Urinary bladder (tissue), 4 donors: ENCODE results near the gene FAM163A. TPM values are rescaled to one million over a fixed set of nuclear protein-coding genes. Genes with fewer than 3 reads are reported as not detected.

Experiments used
- DNase-seq: peaks from one replicate; pipeline ENCODE4 v3.0.0-alpha.2; 2015; ENCODE audit errors: extremely low spot score
- H3K27ac ChIP-seq: one replicate; pipeline ENCODE4 v1.5.1; 2013; ENCODE audit warnings: low read depth, mild to moderate bottlenecking, moderate library complexity
- H3K36me3 ChIP-seq: one replicate; pipeline ENCODE4 v1.6.1; 2013; ENCODE audit warnings: mild to moderate bottlenecking, moderate library complexity; ENCODE audit not compliant: insufficient read depth
- H3K4me1 ChIP-seq: one replicate; pipeline ENCODE4 v1.6.1; 2013; ENCODE audit warnings: mild to moderate bottlenecking, moderate library complexity; ENCODE audit not compliant: insufficient read depth
- H3K4me3 ChIP-seq: one replicate; pipeline ENCODE4 v1.5.1; 2013; ENCODE audit warnings: low read depth, low read length
- WGBS: extraction: QIAGEN DNeasy Blood & Tissue Kit; methylation state at CpG from one replicate; pipeline ENCODE4 v1.1.7; 2013; 5-methylcytosine and 5-hydroxymethylcytosine counted together
- polyA plus RNA-seq: library from polyadenylated mRNA; stranded (reverse); fragments of 200-250 nt; gene quantifications from one replicate; pipeline ENCODE4 v1.2.3, GENCODE V29; 2013
- total RNA-seq: library from RNA; depleted of rRNA; stranded (reverse); fragments of >200 nt; gene quantifications from one replicate; pipeline ENCODE4 v1.2.3, GENCODE V29; 2014
- donor health status: healthy with polysubstance abuse.
- donor health status: healthy.

The FAM163A gene
- total and polyA plus RNA-seq, 2 donors = 0.30 to 0.53 TPM

DNA sequence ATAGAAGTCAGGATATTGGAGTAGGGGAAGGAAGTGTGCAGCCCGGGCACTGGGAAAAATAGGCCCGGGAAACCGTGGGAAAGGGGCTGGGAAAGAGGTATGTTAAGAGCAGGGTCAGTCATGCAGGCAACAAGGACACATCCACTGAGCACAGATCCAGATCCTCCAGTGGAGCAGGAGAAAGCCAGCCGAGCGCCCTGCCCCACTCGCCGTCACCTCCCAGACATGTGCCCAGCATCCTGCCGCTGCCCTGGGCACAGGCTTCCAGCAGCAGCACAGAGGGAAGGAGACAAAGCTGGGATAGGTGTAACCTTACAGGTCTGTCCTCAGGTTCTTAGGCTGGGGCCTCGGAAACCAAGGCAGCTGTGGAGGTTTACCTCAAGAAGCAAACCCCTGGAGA is 64.2 kb downstream of the FAM163A start:
- no peak for DNase-seq
- Histone ChIP-seq H3K4me3 (no peak overlapping the region), H3K27ac (no peak overlapping the region), H3K36me3 (no peaks in the 10 kb centered on the region), H3K4me1 (no peaks in the 10 kb centered on the region)
- WGBS = 91% methylated on average over 9 of the region's 9 CpGs

DNA sequence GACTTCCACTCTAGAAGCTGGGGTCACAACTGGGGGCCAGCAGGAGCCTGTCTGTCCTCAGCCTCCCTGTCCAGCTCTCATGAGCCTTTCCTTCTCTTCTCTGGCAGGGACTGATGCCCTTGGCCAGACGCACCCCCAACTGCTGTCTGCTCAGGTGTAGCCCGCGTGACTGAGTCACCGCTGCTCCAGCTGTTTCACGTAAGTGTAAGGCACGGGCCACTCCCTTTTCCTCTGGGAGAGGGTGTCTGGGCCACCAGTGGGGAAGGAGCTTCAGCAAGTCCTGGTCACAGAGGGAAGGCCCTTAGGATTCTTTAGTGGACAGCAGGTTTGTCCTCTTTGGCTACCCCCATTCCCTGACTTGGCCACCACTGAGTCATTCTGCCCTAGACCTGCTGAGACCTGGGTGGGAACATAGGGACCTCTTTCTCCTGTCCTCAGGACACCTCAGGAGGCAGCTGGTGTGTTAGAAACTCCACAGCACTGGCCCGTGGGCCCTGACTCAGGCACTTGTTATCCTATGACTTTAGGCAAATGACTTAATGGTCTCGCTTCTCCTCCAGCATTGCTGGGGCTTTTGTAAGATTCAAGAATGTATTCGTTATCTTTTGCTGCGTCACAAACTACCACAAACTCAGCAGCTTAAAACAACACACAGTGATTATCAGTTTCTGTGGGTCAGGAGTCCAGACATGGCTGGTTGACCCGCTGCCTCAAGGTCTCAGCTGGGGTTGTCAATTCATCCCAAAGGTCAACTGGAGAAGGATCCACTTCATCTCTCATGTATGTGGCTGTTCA is 64.8 kb downstream of the FAM163A start:
- Histone ChIP-seq H3K27ac (no peak overlapping the region), H3K4me3 (no peak overlapping the region), H3K36me3 (no peaks in the 10 kb centered on the region), H3K4me1 (no peaks in the 10 kb centered on the region)
- WGBS = 87% methylated on average over 11 of the region's 11 CpGs
- no peak for DNase-seq

DNA sequence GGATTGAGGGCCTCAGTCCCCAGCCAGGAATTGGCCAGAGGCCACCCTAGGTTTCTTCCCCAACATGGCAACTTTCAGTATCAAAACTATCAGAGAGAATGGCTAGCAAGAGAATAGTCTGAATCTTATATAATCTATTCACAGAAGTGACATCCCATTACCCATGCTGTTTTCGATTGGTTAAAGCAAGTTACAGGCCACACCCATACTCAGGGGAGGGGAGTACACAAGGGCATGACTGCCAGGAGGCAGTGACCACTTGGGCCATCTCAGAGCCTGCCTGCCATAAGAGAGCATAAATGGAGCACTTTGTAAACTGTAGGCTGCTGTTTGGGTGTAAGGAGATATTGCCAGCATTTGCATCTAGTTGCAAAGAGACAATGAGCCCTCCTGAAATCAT is 65.4 kb downstream of the FAM163A start:
- no peak overlapping the region for H3K4me3 ChIP-seq
- no peak for DNase-seq
- WGBS = 95% methylated on average over 1 of the region's 1 CpG
- no peak overlapping the region for H3K27ac ChIP-seq
- no peaks in the 10 kb centered on the region for H3K4me1 ChIP-seq
- no peaks in the 10 kb centered on the region for H3K36me3 ChIP-seq

DNA sequence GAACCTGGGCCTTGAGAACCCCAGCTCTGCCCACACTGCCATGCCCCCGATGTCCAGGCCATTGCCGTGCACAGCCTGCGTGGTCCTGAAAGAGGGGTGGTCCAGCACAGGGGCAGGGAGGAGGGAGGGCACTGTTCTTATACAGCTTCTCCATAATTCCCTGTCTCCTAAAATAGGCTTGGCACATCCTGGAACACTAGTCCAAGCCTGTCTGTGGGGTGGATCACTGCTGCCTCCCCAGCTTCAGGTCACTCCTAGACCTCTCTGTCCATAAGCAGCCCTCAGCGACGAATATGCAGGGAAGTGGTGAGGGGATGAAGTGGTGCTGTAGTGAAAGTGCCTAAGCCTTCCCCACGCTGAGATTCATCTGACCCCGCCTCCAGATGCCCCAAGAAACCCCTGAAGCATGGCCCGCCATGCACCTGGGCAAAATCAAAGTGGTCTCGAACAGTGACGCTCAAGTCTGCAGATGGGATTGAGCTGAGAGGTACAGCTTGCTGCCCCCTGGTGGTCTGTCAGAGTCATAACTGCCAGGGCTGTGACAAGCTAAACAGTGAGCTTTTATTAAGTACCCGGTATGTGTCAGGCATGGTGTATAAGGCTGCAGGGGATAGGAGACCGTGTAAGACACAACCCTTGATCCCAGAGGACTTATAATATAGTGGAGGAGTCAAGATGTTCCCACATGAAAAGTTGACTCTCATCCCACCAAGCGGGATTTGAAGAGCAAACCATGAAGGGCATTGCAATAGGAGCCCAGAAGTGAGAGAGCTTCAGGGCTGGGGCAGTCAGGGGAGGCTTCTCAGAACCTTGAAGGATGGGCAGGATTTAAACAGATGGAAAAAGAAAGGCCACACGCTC is 66.6 kb downstream of the FAM163A start:
- 40% methylated on average over 14 of the region's 14 CpGs for WGBS
- Histone ChIP-seq H3K4me1 (no peaks in the 10 kb centered on the region), H3K4me3 (no peak overlapping the region), H3K36me3 (no peaks in the 10 kb centered on the region), H3K27ac (no peak overlapping the region)
- DNase-seq = peak; percentile 42

DNA sequence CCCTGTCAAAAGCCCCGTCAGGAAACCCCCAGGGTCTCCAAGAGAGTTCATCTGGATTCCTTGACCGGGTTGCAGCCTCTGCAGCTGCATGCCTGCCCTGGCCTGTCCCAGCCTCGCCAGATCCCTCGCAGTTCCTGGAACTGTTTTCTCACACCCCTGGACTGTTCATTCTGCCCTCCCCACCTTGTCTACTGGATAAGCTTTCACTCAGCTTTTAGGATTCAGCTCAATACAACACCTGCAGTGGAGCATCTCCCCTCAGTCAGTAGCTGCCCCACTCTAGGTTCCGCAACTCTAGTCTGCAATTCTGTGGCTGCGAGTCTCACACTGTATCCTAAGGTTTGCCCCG is 67.2 kb downstream of the FAM163A start:
- no peak for DNase-seq
- 75% methylated on average over 7 of the region's 7 CpGs for WGBS
- no peak overlapping the region for H3K4me3 ChIP-seq
- H3K27ac ChIP-seq = no peak overlapping the region
- H3K4me1 ChIP-seq = no peaks in the 10 kb centered on the region
- no peaks in the 10 kb centered on the region for H3K36me3 ChIP-seq

DNA sequence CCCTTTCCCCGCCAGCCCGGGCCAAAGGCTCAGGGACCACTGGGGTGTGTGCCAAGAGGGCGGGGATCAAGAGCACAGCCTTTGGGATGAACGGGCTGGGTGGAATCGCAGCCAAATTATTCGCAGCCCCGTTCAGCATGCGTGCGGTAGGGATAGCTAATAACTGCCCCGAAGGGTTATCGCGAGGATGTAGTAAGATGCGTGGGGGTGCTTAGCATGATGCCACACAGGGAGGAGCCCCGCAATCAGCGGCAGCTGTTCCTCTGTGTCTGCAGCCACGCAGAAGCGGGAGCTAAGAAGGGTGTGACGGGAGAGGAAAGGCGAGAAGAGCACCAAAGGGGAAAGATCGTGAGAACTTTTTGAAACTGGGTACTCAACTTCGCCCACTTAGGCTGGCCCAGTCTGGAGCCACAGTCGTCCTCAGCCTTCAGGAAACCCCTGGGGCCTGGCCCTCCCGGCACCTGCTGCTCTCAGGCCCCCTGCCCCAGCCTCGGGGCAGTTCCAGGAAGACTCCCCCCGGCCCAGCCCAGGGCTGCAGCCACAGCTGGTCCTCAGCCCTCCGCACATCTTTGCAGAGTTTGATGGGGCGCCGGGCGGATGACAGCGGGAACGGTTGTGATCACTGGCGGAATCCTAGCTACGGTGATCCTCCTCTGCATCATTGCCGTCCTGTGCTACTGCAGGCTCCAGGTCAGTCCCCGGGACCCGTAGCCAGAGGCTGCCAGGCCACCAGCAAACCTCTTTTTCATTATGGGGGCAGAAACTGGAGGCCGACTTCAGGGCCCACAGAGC is 69.6 kb downstream of the FAM163A start:
- H3K4me1 ChIP-seq = no peaks in the 10 kb centered on the region
- H3K36me3 ChIP-seq = no peaks in the 10 kb centered on the region
- WGBS = 80% methylated on average over 37 of the region's 37 CpGs
- H3K4me3 ChIP-seq = no peak overlapping the region
- DNase-seq = no peak
- no peak overlapping the region for H3K27ac ChIP-seq

DNA sequence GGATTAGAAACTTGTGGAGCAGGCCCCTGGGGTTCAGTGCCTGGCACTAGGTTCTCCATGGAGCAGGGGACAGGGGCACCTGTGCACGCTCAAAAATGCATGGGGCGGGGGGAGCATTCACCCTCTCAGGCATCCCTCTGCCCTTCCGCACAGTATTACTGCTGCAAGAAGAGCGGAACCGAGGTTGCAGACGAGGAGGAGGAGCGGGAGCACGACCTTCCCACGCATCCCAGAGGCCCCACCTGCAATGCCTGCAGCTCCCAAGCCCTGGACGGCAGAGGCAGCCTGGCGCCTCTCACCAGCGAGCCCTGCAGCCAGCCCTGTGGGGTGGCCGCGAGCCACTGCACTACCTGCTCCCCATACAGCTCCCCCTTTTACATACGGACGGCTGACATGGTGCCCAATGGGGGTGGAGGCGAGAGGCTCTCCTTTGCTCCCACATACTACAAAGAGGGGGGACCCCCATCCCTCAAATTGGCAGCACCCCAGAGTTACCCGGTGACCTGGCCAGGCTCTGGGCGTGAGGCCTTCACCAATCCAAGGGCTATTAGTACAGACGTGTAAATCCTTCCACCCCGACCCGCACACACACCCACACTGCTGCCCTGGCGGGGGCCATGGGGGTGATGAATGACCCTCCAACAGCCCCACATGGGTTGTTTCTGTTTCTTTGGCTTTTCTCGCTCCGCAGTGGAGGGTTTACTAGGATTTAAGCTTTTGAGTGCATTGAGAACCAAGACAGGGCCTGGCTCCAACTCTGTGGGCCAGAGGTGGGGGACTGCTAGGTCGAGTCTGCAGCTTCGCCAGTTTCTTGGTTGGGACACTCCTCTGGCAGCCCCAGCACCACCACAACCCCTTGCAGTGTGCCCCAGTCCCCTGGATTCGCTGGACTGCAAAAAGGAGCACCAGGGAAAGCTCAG is 70.8 kb downstream of the FAM163A start:
- no peak for DNase-seq
- WGBS = 83% methylated on average over 28 of the region's 28 CpGs
- H3K4me3 ChIP-seq = no peak overlapping the region
- no peaks in the 10 kb centered on the region for H3K4me1 ChIP-seq
- no peaks in the 10 kb centered on the region for H3K36me3 ChIP-seq
- no peak overlapping the region for H3K27ac ChIP-seq

DNA sequence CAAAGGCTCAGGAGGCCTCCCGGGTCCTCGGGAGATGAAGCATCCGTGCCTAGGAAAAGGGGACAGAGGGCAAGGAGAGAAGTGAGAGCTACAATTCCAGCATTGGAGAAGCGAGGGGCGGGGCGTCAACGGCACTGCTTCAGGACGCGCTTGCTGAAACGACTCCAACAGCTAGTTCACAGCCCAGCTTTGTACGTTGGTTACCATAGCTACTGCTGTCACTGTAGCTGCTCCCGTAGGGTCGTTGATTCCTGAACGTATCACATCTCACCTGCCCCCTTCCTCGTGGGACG is 71.4 kb downstream of the FAM163A start:
- H3K4me3 ChIP-seq = peak overlapping the region; percentile 15
- WGBS = under 1% methylated on average over 16 of the region's 16 CpGs
- H3K36me3 ChIP-seq = no peaks in the 10 kb centered on the region
- no peaks in the 10 kb centered on the region for H3K4me1 ChIP-seq
- H3K27ac ChIP-seq = no peak overlapping the region
- no peak for DNase-seq

DNA sequence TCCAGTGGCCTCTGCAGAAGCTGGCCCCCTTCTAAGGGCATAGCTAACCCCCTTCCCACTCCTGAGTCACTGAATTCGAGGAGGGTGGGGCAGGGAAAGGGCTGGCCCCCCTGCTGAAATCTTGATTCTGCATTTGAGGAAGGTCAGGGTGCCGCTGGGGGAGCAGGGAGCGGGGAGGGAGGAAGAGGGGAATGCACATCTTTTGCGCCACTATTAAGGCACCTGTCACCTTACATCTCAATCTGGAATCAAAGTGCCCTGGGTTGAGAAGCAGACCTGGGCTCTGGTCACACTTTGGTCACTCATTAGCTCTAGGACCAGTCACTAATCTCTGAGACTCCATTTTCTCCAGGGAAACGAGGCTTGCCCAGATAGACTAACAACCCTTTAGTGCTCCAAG is 72.5 kb downstream of the FAM163A start:
- WGBS = 49% methylated on average over 5 of the region's 5 CpGs
- Histone ChIP-seq H3K27ac (no peak overlapping the region), H3K4me1 (no peaks in the 10 kb centered on the region), H3K4me3 (no peak overlapping the region), H3K36me3 (no peaks in the 10 kb centered on the region)
- no peak for DNase-seq

DNA sequence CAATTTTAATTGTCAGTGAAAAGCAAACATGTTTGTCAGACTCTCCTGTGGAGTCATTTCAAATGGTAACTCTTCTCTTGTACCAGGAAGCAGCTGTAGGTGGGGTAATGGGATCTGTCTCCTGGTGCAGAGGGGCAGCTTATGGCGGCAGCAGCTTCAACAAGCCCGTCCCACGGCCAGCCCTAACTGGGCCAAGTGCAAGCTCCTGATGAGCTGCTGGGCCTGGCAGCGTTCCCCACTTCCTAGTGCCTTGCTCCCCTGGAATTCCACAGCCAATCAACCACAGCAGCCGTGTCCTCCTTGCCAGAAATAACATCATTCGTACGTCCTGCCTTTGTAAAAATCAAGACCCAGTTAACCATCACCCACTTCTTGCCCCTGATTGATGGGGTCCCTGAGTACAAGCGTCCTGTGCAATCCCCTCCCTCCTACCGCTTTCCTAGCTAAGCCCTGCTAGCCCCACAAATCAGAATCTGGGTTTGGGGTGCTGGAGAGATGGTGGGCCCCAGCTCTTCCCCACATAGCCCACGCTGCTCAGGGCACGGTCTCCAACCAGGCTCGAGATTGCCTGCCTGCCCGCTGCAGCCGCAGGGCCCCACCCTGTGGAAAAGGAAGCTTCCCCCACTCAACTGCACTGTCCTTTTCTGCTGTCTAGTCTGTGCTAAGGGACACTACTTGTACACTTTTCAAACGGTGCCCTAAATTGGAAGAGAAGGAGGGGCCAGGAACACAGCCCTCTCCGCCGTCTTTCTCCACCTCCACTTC is 73.3 kb downstream of the FAM163A start:
- Histone ChIP-seq H3K27ac (no peak overlapping the region), H3K4me3 (no peak overlapping the region), H3K4me1 (no peaks in the 10 kb centered on the region), H3K36me3 (no peaks in the 10 kb centered on the region)
- WGBS = 65% methylated on average over 17 of the region's 17 CpGs
- no peak for DNase-seq

DNA sequence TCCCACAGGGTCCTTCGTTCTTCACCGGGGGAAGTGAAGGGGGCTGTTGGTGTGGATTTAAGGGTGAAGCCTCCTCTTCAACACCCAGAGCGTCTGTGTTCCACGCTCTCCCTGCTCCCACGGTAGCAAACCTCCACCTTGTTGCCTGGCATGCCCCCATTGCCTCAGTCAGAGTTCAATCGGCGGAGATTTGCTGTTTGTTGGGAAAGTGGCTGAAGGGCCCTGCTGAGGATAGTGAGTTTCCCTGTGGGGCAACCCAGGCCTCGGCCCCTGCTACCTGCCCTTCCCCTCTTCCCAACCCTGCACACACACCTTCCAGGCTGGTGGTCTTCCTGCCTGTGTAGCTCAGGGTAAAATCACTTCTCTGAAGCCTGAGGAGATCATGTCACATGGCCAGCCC is 74.0 kb downstream of the FAM163A start:
- H3K4me1 ChIP-seq = no peaks in the 10 kb centered on the region
- DNase-seq = no peak
- no peaks in the 10 kb centered on the region for H3K36me3 ChIP-seq
- 94% methylated on average over 8 of the region's 8 CpGs for WGBS
- H3K27ac ChIP-seq = no peak overlapping the region
- H3K4me3 ChIP-seq = no peak overlapping the region

DNA sequence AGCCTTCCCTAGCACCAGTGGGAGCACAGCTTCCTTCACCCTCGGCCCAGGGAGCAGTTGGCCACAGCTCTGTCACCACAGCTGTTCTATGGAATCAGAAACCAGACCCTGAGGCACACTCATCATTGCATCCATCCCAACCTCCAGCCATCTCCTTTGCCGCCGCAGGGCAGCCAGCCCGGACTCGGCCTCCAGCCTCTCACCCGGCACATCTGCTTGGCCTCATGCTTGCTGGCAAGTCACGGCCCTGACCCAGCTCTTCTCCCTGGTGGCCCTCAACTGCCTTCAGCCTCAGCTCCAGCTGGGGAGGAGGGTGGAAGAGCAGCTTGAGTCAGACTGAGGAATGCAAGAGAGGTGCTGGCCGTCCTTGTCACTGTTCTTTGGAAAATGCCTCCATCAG is 74.7 kb downstream of the FAM163A start:
- no peak overlapping the region for H3K27ac ChIP-seq

More for the DNA sequence above, 74.7 kb downstream of the FAM163A start:
- Histone ChIP-seq H3K4me1 (no peaks in the 10 kb centered on the region), H3K36me3 (no peaks in the 10 kb centered on the region), H3K4me3 (no peak overlapping the region)
- WGBS = 76% methylated on average over 8 of the region's 8 CpGs
- no peak for DNase-seq
